HL-60 (cell line): Measurements from ENCODE around the gene PDE2A.

ENCODE experiments used
- DNase-seq, 2 experiments: peaks; one replicate each; pipeline ENCODE4 v3.0.0-alpha.2; 2010 to 2020; ENCODE audit warnings: low read depth in 1 of 2, low spot score in 1 of 2
- H3K27ac ChIP-seq: fragments of 250-450 bp; sonication (Bioruptor Pico); replicated peaks from 2 replicates; pipeline ENCODE4 v1.5.1; 2020; ENCODE audit warnings: mild to moderate bottlenecking, moderate library complexity
- H3K27me3 ChIP-seq: fragments of 250-450 bp; sonication (Bioruptor Pico); 2 replicates; pipeline ENCODE4 v1.5.1; 2021; ENCODE audit warnings: mild to moderate bottlenecking, moderate library complexity; ENCODE audit not compliant: insufficient read depth, poor library complexity, severe bottlenecking
- H3K4me3 ChIP-seq: replicated peaks from 2 replicates; pipeline ENCODE4 v1.5.1; 2011; ENCODE audit warnings: mild to moderate bottlenecking, control low read depth, low read length; ENCODE audit not compliant: insufficient read depth
- GABPA ChIP-seq: IDR thresholded peaks from 2 replicates; pipeline ENCODE4 v1.6.1; 2012; ENCODE audit warnings: low read depth
- POLR2AphosphoS5 ChIP-seq: IDR thresholded peaks from 2 replicates; pipeline ENCODE4 v1.6.1; 2012; ENCODE audit warnings: low read depth
- SPI1 ChIP-seq: IDR thresholded peaks from 2 replicates; pipeline ENCODE4 v1.6.1; 2012; ENCODE audit warnings: low read depth, mild to moderate bottlenecking, borderline replicate concordance
- TF ChIP-seq, protein P1 (sequence below): IDR thresholded peaks from 2 replicates; pipeline ENCODE4 v1.6.1; 2012; ENCODE audit warnings: low read depth; ENCODE audit not compliant: insufficient replicate concordance
- TF ChIP-seq, protein P2 (sequence below): IDR thresholded peaks from one replicate; pipeline ENCODE4 v1.5.1; 2011; ENCODE audit warnings: low read length, control low read depth, inconsistent platforms; ENCODE audit not compliant: insufficient read depth

PDE2A gene

DNA sequence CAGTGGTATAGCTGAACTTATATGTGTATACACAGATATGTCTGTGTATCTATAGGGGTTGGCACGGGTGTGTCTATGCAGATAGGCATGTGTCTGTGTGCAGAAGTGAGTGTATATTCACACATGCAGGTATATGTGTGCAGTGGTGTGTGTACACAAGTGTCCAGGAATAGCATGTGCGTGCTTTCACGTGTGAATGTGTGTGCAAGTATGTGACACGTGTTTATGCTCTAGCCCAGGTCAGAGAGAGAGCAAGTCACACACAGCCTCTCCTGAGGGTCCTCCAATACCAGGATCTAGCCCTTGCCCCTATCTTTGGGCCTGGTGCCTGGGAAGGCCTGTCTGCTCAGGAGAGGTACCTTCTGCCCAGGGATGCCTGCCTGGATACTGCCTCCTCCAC lies 26.3 kb downstream of the PDE2A start:
- Histone ChIP-seq H3K27ac (no peak overlapping the region), H3K27me3 (no peaks in the 10 kb centered on the region), H3K4me3 (no peak overlapping the region)
- no peak for TF ChIP-seq GABPA
- TF ChIP-seq, protein P1, sequence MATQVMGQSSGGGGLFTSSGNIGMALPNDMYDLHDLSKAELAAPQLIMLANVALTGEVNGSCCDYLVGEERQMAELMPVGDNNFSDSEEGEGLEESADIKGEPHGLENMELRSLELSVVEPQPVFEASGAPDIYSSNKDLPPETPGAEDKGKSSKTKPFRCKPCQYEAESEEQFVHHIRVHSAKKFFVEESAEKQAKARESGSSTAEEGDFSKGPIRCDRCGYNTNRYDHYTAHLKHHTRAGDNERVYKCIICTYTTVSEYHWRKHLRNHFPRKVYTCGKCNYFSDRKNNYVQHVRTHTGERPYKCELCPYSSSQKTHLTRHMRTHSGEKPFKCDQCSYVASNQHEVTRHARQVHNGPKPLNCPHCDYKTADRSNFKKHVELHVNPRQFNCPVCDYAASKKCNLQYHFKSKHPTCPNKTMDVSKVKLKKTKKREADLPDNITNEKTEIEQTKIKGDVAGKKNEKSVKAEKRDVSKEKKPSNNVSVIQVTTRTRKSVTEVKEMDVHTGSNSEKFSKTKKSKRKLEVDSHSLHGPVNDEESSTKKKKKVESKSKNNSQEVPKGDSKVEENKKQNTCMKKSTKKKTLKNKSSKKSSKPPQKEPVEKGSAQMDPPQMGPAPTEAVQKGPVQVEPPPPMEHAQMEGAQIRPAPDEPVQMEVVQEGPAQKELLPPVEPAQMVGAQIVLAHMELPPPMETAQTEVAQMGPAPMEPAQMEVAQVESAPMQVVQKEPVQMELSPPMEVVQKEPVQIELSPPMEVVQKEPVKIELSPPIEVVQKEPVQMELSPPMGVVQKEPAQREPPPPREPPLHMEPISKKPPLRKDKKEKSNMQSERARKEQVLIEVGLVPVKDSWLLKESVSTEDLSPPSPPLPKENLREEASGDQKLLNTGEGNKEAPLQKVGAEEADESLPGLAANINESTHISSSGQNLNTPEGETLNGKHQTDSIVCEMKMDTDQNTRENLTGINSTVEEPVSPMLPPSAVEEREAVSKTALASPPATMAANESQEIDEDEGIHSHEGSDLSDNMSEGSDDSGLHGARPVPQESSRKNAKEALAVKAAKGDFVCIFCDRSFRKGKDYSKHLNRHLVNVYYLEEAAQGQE = no peak
- TF ChIP-seq SPI1 = no peak
- TF ChIP-seq POLR2AphosphoS5 = no peak
- TF ChIP-seq, protein P2, sequence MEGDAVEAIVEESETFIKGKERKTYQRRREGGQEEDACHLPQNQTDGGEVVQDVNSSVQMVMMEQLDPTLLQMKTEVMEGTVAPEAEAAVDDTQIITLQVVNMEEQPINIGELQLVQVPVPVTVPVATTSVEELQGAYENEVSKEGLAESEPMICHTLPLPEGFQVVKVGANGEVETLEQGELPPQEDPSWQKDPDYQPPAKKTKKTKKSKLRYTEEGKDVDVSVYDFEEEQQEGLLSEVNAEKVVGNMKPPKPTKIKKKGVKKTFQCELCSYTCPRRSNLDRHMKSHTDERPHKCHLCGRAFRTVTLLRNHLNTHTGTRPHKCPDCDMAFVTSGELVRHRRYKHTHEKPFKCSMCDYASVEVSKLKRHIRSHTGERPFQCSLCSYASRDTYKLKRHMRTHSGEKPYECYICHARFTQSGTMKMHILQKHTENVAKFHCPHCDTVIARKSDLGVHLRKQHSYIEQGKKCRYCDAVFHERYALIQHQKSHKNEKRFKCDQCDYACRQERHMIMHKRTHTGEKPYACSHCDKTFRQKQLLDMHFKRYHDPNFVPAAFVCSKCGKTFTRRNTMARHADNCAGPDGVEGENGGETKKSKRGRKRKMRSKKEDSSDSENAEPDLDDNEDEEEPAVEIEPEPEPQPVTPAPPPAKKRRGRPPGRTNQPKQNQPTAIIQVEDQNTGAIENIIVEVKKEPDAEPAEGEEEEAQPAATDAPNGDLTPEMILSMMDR = no peak
- DNase-seq = no peak

DNA sequence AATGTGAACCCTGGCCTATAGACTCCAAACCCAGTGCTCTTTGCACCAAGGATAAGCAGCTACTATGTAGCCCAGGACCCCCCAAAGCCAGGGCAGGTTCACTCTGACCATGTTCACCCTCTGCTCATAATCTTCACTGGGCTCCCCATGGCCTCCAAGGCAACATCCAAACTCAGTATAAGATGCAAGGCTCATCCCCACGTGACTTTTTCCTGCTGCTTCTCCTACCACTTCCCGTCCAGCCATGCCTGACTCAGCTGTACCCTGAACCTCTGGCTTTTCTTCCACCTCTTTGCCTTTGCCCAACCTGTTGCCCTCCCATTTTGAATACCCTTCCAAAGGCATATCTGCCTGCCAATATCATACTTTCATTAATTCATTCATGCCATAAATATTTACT lies 27.8 kb downstream of the PDE2A start:
- DNase-seq = no peak

DNA sequence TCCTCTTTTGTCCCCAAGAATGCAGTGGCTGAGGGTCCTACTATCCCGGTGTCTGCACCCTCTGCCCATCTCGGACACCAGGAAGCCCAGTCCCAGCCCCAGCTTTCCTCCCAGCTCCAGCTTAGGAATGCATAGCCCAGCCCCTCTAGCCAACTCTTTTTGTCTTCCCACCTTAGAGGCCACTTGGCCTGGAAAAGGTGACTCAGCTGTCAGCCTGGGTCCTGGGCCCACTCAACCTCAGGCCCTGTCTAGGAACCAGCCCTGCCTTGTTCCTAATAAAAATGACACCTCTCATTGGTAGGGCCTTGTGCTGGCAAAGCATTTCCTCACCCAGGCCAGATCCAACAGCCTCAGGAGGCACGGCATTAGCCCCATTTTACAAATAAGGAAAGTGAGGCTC lies 28.2 kb downstream of the PDE2A start:
- no peak overlapping the region for H3K4me3 ChIP-seq
- H3K27me3 ChIP-seq = peaks cover 16% of the 10 kb centered on the region
- DNase-seq = no peak
- TF ChIP-seq GABPA = no peak
- TF ChIP-seq, protein P1 = no peak
- no peak for TF ChIP-seq SPI1
- TF ChIP-seq POLR2AphosphoS5 = no peak
- TF ChIP-seq, protein P2 = no peak
- H3K27ac ChIP-seq = no peak overlapping the region

More for the DNA sequence above, 27.8 kb downstream of the PDE2A start:
- Histone ChIP-seq H3K27ac (no peak overlapping the region), H3K27me3 (peaks cover 11% of the 10 kb centered on the region), H3K4me3 (no peak overlapping the region)
- TF ChIP-seq, protein P2 = no peak
- TF ChIP-seq, protein P1 = no peak
- TF ChIP-seq SPI1 = no peak
- TF ChIP-seq GABPA = no peak
- TF ChIP-seq POLR2AphosphoS5 = no peak
